GOT3 (cell line): Measurements from ENCODE around the gene GAP43.

Experiments used
- DNase-seq: peaks from one replicate; lab custom pipeline; 2025; ENCODE audit warnings: mixed read lengths; lab: John Stamatoyannopoulos, UW

The GAP43 gene

GRCh38 chr3:115627180-115628074 lies 4.1 kb downstream of the GAP43 start:
- no peak for DNase-seq

GRCh38 chr3:115628075-115628412 lies 4.7 kb downstream of the GAP43 start:
- no peak for DNase-seq

- no peak for DNase-seq
These were observed 7.5 kb downstream of the GAP43 start for GRCh38 chr3:115630850-115631249.

- DNase-seq: no peak
These were observed 8.7 kb downstream of the GAP43 start for GRCh38 chr3:115632026-115632425.

- no peak for DNase-seq
These were observed 10.2 kb downstream of the GAP43 start for GRCh38 chr3:115633467-115633866.

GRCh38 chr3:115634052-115634451 lies 10.7 kb downstream of the GAP43 start:
- no peak for DNase-seq

- no peak for DNase-seq
These were observed 12.1 kb downstream of the GAP43 start for GRCh38 chr3:115635406-115635805.

GRCh38 chr3:115638241-115638640 lies 14.9 kb downstream of the GAP43 start:
- no peak for DNase-seq

GRCh38 chr3:115638991-115639390 lies 15.7 kb downstream of the GAP43 start:
- no peak for DNase-seq

GRCh38 chr3:115644391-115644790 lies 21.1 kb downstream of the GAP43 start:
- DNase-seq: no peak

GRCh38 chr3:115646027-115646690 lies 22.8 kb downstream of the GAP43 start:
- DNase-seq: no peak

- no peak for DNase-seq
These were observed 25.2 kb downstream of the GAP43 start for GRCh38 chr3:115648559-115648958.

GRCh38 chr3:115651087-115651486 lies 27.8 kb downstream of the GAP43 start:
- no peak for DNase-seq

GRCh38 chr3:115651599-115651998 lies 28.3 kb downstream of the GAP43 start:
- no peak for DNase-seq

GRCh38 chr3:115652738-115653137 lies 29.4 kb downstream of the GAP43 start:
- no peak for DNase-seq

- DNase-seq: no peak
These were observed 32.5 kb downstream of the GAP43 start for GRCh38 chr3:115655761-115656282.

- no peak for DNase-seq
These were observed 33.9 kb downstream of the GAP43 start for GRCh38 chr3:115657168-115657567.

- DNase-seq: no peak
These were observed 34.7 kb downstream of the GAP43 start for GRCh38 chr3:115658032-115658336.

GRCh38 chr3:115658337-115659181 lies 35.2 kb downstream of the GAP43 start:
- peak; percentile 49 for DNase-seq

- no peak for DNase-seq
These were observed 36.2 kb downstream of the GAP43 start for GRCh38 chr3:115659253-115660220.

- DNase-seq: no peak
These were observed 37.5 kb downstream of the GAP43 start for GRCh38 chr3:115660646-115661337.
